ENCODE measurements around the gene LCN2. TPM values are rescaled to one million over a fixed set of nuclear protein-coding genes. Genes with fewer than 3 reads are reported as not detected.

The LCN2 gene
- total RNA-seq, 1 experiment from 2014 or later: 4,208 TPM

DNA sequence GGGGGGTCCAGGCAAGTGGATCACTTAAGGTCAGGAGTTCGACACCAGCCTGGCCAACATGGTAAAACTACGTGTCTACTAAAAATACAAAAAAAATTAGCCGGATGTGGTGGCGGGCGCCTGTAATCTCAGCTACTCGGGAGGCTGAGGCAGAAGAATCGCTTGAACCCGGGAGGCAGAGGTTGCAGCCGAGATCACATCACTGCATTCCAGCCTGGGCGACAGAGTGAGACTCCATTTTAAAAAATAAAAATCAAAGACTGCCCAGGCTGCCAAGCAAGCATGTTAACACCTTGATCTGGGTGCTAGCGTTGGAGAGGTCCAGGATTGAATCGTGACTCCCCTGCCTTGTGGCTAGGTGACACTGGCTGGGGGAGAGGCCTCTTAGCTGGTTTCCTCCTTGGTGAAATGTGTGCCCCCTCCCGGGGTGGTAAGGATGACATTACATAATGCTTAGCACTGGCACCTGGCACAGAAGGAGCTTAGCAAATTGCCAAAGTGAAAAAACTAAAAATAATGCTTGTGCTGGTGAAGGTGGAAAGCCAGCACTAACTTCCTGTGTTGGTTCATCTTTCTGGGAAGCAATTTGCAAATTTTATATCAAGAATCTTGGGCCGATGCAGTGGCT is 44.3 kb downstream of the LCN2 start:
- intact Hi-C loops (cut with micrococcal nuclease; ENCODE audit: unreplicated experiment): no loop called here
- Mint-ChIP-seq H3K4me3 (ENCODE audit: low read depth, unreplicated experiment) (peak overlapping the region; percentile 87), H3K9me3 (ENCODE audit: low read depth, unreplicated experiment) (no peaks in the 10 kb centered on the region), H3K4me1 (ENCODE audit: low read depth, unreplicated experiment) (no peaks in the 10 kb centered on the region), H3K36me3 (ENCODE audit: insufficient read depth, unreplicated experiment) (peaks cover 34% of the 10 kb centered on the region), H3K27me3 (ENCODE audit: unreplicated experiment) (no peaks in the 10 kb centered on the region), H3K27ac (ENCODE audit: unreplicated experiment) (peak overlapping the region; percentile 83)
- CTCF ChIA-PET: interaction anchor here (0.6 to 0.9 kb wide), 3 partner anchors 10 to 62 kb away, joined by 3 read pairs; no protein-coding TSS in a partner anchor
- no TSS peak for BruUV-seq (replicated peaks)
- no peak for DNase-seq
- TF ChIP-seq, protein P1, sequence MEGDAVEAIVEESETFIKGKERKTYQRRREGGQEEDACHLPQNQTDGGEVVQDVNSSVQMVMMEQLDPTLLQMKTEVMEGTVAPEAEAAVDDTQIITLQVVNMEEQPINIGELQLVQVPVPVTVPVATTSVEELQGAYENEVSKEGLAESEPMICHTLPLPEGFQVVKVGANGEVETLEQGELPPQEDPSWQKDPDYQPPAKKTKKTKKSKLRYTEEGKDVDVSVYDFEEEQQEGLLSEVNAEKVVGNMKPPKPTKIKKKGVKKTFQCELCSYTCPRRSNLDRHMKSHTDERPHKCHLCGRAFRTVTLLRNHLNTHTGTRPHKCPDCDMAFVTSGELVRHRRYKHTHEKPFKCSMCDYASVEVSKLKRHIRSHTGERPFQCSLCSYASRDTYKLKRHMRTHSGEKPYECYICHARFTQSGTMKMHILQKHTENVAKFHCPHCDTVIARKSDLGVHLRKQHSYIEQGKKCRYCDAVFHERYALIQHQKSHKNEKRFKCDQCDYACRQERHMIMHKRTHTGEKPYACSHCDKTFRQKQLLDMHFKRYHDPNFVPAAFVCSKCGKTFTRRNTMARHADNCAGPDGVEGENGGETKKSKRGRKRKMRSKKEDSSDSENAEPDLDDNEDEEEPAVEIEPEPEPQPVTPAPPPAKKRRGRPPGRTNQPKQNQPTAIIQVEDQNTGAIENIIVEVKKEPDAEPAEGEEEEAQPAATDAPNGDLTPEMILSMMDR (IDR thresholded peaks at IDR 0.05; ENCODE audit: unreplicated experiment): no peak

DNA sequence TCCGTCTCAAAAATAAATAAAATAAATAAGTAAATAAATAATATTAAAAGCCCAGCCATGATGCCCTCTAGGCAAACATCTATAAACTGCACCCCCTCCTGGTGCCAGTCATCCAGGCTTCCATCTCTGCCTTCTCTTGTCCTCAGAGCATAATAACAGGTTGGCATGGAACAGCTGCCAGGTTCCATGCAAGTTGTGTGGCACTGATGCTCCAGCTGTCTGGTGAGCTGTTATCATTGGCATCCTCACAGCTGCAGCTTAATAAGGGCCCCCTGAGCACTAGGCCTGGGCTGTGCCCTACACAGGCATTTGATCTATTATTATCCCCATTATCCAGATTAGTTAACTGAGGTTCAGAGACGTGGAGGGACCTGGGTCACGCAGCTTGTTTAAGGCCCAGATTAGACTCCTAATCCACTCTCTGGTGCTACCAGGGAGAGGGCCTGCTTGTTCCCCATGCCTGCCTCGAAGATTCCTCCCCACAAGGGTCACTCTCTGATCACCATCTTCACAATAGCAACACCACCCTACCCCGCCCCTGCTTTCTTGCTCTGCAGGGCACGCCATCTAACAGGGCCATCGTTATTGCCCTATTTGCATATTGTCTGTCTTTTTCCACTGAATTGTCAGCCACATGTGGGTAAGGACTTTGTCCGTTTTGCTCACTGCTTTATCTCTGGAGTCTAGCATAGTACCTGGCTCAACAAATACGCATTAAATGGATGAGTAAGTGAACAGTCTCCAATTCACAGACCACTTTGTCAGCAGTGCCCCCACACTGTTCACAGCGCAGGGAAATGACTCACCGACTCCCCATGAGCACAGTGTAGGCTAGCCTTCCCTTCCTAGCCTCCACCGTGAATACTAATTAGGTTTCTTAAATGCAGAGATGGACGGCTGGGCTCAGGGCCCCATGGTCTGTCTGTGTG is 52.5 kb downstream of the LCN2 start:
- peaks cover 8% of the 10 kb centered on the region for H3K4me1 Mint-ChIP-seq (ENCODE audit: low read depth, unreplicated experiment)

DNA sequence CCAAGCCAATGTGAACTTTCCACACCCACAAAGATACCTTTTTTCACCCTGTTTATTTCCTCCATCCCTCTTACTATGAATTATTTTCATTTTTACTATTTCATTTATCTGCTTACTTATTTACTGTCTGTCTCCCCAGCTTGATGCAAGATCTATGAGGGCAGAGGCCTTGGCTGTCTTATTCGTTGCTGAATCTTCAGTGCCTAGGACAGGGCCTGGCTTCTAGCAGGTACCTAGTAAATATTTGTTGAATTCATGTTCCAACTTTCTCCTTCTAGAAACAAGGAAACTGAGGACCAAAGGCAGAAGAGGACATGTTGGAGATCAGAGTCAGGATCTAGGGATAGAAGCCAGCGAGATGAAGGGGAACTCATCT is 53.4 kb downstream of the LCN2 start:
- Mint-ChIP-seq H3K27me3 (ENCODE audit: unreplicated experiment) (no peaks in the 10 kb centered on the region), H3K4me1 (ENCODE audit: low read depth, unreplicated experiment) (peaks cover 14% of the 10 kb centered on the region), H3K36me3 (ENCODE audit: insufficient read depth, unreplicated experiment) (peaks cover 27% of the 10 kb centered on the region), H3K27ac (ENCODE audit: unreplicated experiment) (no peak overlapping the region), H3K9me3 (ENCODE audit: low read depth, unreplicated experiment) (no peaks in the 10 kb centered on the region), H3K4me3 (ENCODE audit: low read depth, unreplicated experiment) (peak overlapping the region; percentile 82)
- BruUV-seq (replicated peaks): no TSS peak
- CTCF ChIA-PET: no interaction called here
- DNase-seq: no peak
- TF ChIP-seq, protein P1 (IDR thresholded peaks at IDR 0.05; ENCODE audit: unreplicated experiment): no peak
- intact Hi-C loops (cut with micrococcal nuclease; ENCODE audit: unreplicated experiment): no loop called here

More for the DNA sequence above, 52.5 kb downstream of the LCN2 start:
- TF ChIP-seq, protein P1 (IDR thresholded peaks at IDR 0.05; ENCODE audit: unreplicated experiment): no peak
- H3K36me3 Mint-ChIP-seq (ENCODE audit: insufficient read depth, unreplicated experiment): peaks cover 21% of the 10 kb centered on the region
- H3K27me3 Mint-ChIP-seq (ENCODE audit: unreplicated experiment): no peaks in the 10 kb centered on the region
- BruUV-seq (replicated peaks): no TSS peak
- H3K4me3 Mint-ChIP-seq (ENCODE audit: low read depth, unreplicated experiment): no peak overlapping the region
- H3K27ac Mint-ChIP-seq (ENCODE audit: unreplicated experiment): no peak overlapping the region
- H3K9me3 Mint-ChIP-seq (ENCODE audit: low read depth, unreplicated experiment): no peaks in the 10 kb centered on the region
- CTCF ChIA-PET: no interaction called here
- DNase-seq: no peak
- intact Hi-C loops (cut with micrococcal nuclease; ENCODE audit: unreplicated experiment): no loop called here

Other genes with a start within 250 kb of the LCN2 start
- 9.1 and 12.1 TPM in 2 replicates for gene ST6GALNAC6, start 249.8 kb upstream of the LCN2 start, total RNA-seq (2022)
- 11.8 and 12.8 TPM in 2 replicates for gene ST6GALNAC4, start 232.4 kb upstream of the LCN2 start, total RNA-seq (2022)
- gene PIP5KL1, start 218.7 kb upstream of the LCN2 start, total RNA-seq (2022): 0.17 and 1.1 TPM in 2 replicates
- gene DPM2, start 211.6 kb upstream of the LCN2 start, total RNA-seq (2022): 31.5 and 39.9 TPM in 2 replicates
- gene EEIG1, start 168.5 kb upstream of the LCN2 start, total RNA-seq (2022): 80.7 and 84.6 TPM in 2 replicates
- gene NAIF1, start 82.1 kb upstream of the LCN2 start, total RNA-seq (2022): 6.7 and 9.0 TPM in 2 replicates
- gene SLC25A25, start 81.2 kb upstream of the LCN2 start, total RNA-seq (2022): 19.5 and 22.1 TPM in 2 replicates
- gene PTGES2, start 21.7 kb upstream of the LCN2 start, total RNA-seq (2022): 121 and 137 TPM in 2 replicates
- gene BBLN, start 10.8 kb downstream of the LCN2 start, total RNA-seq (2022): 77.6 and 82.3 TPM in 2 replicates
- 85.8 and 93.7 TPM in 2 replicates for gene CIZ1, start 42.1 kb downstream of the LCN2 start, total RNA-seq (2022)
- 30.8 and 40.0 TPM in 2 replicates for gene DNM1, start 53.9 kb downstream of the LCN2 start, total RNA-seq (2022)
- 69.6 and 77.2 TPM in 2 replicates for gene GOLGA2, start 126.6 kb downstream of the LCN2 start, total RNA-seq (2022)
- 9.6 and 9.7 TPM in 2 replicates for gene SWI5, start 126.8 kb downstream of the LCN2 start, total RNA-seq (2022)
- gene TRUB2, start 173.0 kb downstream of the LCN2 start, total RNA-seq (2022): 22.5 and 25.9 TPM in 2 replicates
- 34.0 and 37.3 TPM in 2 replicates for gene COQ4, start 173.4 kb downstream of the LCN2 start, total RNA-seq (2022)
- 13.8 and 15.3 TPM in 2 replicates for gene SLC27A4, start 191.1 kb downstream of the LCN2 start, total RNA-seq (2022)
- gene URM1, start 221.9 kb downstream of the LCN2 start, total RNA-seq (2022): 38.6 and 40.2 TPM in 2 replicates

Data from Calu3 (cell line).